ENCODE measurements around the gene PIK3R2. TPM values are rescaled to one million over a fixed set of nuclear protein-coding genes. Genes with fewer than 3 reads are reported as not detected.
A peak's percentile ranks its signal among the peaks of the same experiment; 100 is the strongest.
"Not testable (repeated sequence)": the region's sequence is repeated elsewhere in the genome, so short reads cannot be mapped to it uniquely, and the experiment has no call there.

PIK3R2 gene
- total and polyA plus RNA-seq, 2 of the 13 experiments (the other 11 are each of a cell fraction or from before 2014, with no cell fraction given): 18.6 to 25.3 TPM

GRCh38 chr19:18209912-18210311 is 56.9 kb downstream of the PIK3R2 start:
- H4K20me1 ChIP-seq (ENCODE audit: insufficient read depth, low read length); BruUV-seq (replicated peaks); H3K27ac ChIP-seq (ENCODE audit: extremely low read length, insufficient read depth, low read length); H3K36me3 ChIP-seq (replicated peaks in 1 of 2; ENCODE audit: control insufficient read depth in 1 of 2, insufficient read depth in 2 of 2, low read length in 2 of 2); H3K4me2 ChIP-seq (ENCODE audit: low read depth, low read length); H3K79me2 ChIP-seq (ENCODE audit: insufficient read depth, low read length); H3K4me1 ChIP-seq (ENCODE audit: insufficient read depth, low read length); DNase-seq (ENCODE audit: low spot score); H3K27me3 ChIP-seq (ENCODE audit: control insufficient read depth in 1 of 2, insufficient read depth in 2 of 2, low read length in 2 of 2); POLR2A ChIA-PET; FAIRE-seq; H3K9me3 ChIP-seq (ENCODE audit: low read length); H3K4me3 ChIP-seq (replicated peaks in 1 of 3; ENCODE audit: insufficient read depth in 1 of 3, low read depth in 2 of 3, low read length in 3 of 3); H3K9ac ChIP-seq (ENCODE audit: insufficient read depth, low read depth, low read length); ATAC-seq; H2AFZ ChIP-seq (ENCODE audit: low read length): not testable (repeated sequence)
- in situ Hi-C loops (cut with HindIII; ENCODE audit: extremely low pct_ligation_motif_present, low pct_unique_long_range_greater_than_20kb) (loop anchor here (5.0 to 10.0 kb wide), 2 partner anchors 42 to 205 kb away; partner anchors contain the start of gene SSBP4), intact Hi-C loops (cut with micrococcal nuclease; ENCODE audit: unreplicated experiment) (loop anchor here (5.0 kb wide), 1 partner anchor 202 kb away; no protein-coding TSS in a partner anchor)
- 49% methylated on average over 5 of the region's 5 CpGs for WGBS (ENCODE audit: low lambda C conversion rate)
- CTCF ChIA-PET (ENCODE audit: low intra/inter-chr PET ratio, low total read pairs): interaction anchor here (1.6 to 3.2 kb wide), 2 partner anchors 42 kb away, joined by 4 to 38 read pairs; no protein-coding TSS in a partner anchor
- TF ChIP-seq ZNF121 (CRISPR knock-in tag; IDR thresholded peaks at IDR 0.05): peak; percentile 47; the same call in 1 of the 2 replicates

GRCh38 chr19:18211683-18212082 is 58.7 kb downstream of the PIK3R2 start:
- H3K4me2 ChIP-seq (ENCODE audit: low read depth, low read length): no peak overlapping the region
- H3K4me1 ChIP-seq (ENCODE audit: insufficient read depth, low read length): no peaks in the 10 kb centered on the region
- ATAC-seq (no peak; the same call in 2 of the 3 replicates), FAIRE-seq (no peak), DNase-seq (ENCODE audit: low spot score) (no peak)
- no peaks in the 10 kb centered on the region for H4K20me1 ChIP-seq (ENCODE audit: insufficient read depth, low read length)
- in situ Hi-C loops (cut with HindIII; ENCODE audit: extremely low pct_ligation_motif_present, low pct_unique_long_range_greater_than_20kb) (no loop called here), intact Hi-C loops (cut with micrococcal nuclease; ENCODE audit: unreplicated experiment) (no loop called here)
- no peak overlapping the region for H3K4me3 ChIP-seq (replicated peaks in 1 of 3; ENCODE audit: insufficient read depth in 1 of 3, low read depth in 2 of 3, low read length in 3 of 3)
- no peaks in the 10 kb centered on the region for H3K79me2 ChIP-seq (ENCODE audit: insufficient read depth, low read length)
- H3K9ac ChIP-seq (ENCODE audit: insufficient read depth, low read depth, low read length): no peak overlapping the region
- POLR2A ChIA-PET: no interaction called here
- H3K36me3 ChIP-seq (replicated peaks in 1 of 2; ENCODE audit: control insufficient read depth in 1 of 2, insufficient read depth in 2 of 2, low read length in 2 of 2): no peaks in the 10 kb centered on the region
- no TSS peak for BruUV-seq (replicated peaks)
- TF ChIP-seq KLF13 (CRISPR knock-in tag; IDR thresholded peaks at IDR 0.05) (no peak), ZBTB33 (CRISPR knock-in tag; IDR thresholded peaks at IDR 0.05) (peak; percentile 52; the same call in 1 of the 2 replicates)
- H3K9me3 ChIP-seq (ENCODE audit: low read length): no peaks in the 10 kb centered on the region
- H3K27ac ChIP-seq (ENCODE audit: extremely low read length, insufficient read depth, low read length): no peak overlapping the region
- no peak overlapping the region for H2AFZ ChIP-seq (ENCODE audit: low read length)
- CTCF ChIA-PET (ENCODE audit: low intra/inter-chr PET ratio, low total read pairs): no interaction called here
- 65% methylated on average over 6 of the region's 14 CpGs for WGBS (ENCODE audit: low lambda C conversion rate)
- H3K27me3 ChIP-seq (ENCODE audit: control insufficient read depth in 1 of 2, insufficient read depth in 2 of 2, low read length in 2 of 2): peaks cover 0 to 8% of the 10 kb centered on the region in 2 experiments; a peak in 2 of 5 replicates
